ENCODE data around the gene LIX1. TPM values are rescaled to one million over a fixed set of nuclear protein-coding genes. Genes with fewer than 3 reads are reported as not detected.
"Not testable (repeated sequence)": the region's sequence is repeated elsewhere in the genome, so short reads cannot be mapped to it uniquely, and the experiment has no call there.

LIX1 gene
- total RNA-seq, 2 donors from 2014 or later = 0.22 TPM; not detected in 1

DNA sequence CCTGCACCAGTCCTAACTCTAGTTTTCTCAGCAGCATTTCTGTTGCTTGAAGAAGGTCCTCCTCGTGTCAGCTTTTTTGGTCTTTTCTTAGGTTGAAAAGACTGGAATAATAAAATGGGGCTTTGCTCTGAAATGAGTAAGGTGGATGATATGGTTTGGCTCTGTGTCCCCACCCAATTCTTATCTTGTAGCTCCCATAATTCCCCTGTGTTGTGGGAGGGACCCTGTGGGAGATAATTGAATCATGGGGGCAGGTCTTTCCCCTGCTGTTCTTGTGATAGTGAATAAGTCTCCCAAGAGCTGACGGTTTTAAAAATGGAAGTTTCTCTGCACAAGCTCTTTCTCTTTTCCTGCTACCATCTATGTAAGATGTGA is 53.6 kb downstream of the LIX1 start:
- DNase-seq = no peak
- ATAC-seq = no peak
- intact Hi-C loops (cut with DNase I, micrococcal nuclease) = no loop called here

DNA sequence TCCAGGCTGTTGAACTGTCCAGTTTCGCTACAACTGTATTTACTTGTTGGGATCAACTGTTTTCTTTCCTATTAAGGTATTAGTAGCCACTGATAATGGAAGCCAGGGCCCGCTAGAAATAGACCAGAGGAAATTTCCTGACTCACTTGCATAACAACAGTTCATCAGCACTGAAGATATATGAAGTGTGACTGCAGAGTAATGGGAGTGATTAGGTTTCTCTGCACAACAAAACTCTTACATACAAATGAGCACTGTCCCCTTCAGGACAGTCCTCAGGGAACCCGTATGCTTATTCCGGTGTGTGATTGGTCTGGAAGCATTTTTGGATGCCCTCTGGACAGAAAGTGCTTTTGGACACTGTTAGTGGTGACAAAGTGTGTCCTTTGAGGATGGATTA is 55.3 kb downstream of the LIX1 start:
- intact Hi-C loops (cut with DNase I, micrococcal nuclease) = no loop called here
- ATAC-seq (no peak), DNase-seq (no peak)

DNA sequence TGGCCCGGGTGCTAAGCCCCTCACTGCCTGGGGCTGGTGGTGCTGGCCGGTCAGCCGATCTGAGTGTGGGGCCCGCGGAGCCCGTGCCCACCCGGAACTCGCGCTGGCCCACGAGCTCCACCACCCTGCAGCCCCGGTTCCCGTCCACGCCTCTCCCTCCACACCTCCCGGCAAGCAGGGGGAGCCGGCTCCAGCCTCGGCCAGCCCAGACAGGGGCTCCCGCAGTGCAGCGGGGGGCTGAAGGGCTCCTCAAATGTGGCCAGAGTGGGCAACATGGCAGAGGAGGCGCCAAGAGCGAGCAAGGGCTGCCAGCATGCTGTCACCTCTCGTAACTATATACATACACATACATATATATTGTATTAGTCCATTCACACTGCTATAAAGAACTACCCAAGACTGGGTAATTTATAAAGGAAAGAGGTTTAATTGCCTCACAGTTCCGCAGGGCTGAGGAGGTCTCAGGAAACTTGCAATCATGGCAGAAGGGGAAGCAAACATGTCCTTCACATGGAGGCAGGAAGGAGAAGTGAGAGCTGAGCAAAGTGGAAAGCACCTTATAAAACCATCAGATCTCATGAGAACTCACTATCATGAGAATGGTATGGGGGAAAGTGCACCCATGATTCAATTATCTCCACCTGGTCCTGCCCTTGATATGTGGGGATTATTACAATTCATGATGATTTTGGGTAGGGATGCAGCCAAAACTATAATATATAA is 56.8 kb downstream of the LIX1 start:
- no peak for ATAC-seq
- DNase-seq = no peak
- intact Hi-C loops (cut with DNase I, micrococcal nuclease) = no loop called here

GRCh38 chr5:97084782-97085458 is 57.5 kb downstream of the LIX1 start:
- intact Hi-C loops (cut with DNase I, micrococcal nuclease); ATAC-seq; DNase-seq: not testable (repeated sequence)

GRCh38 chr5:97078958-97079743 is 63.3 kb downstream of the LIX1 start:
- intact Hi-C loops (cut with DNase I, micrococcal nuclease) = no loop called here
- DNase-seq (no peak), ATAC-seq (no peak)

DNA sequence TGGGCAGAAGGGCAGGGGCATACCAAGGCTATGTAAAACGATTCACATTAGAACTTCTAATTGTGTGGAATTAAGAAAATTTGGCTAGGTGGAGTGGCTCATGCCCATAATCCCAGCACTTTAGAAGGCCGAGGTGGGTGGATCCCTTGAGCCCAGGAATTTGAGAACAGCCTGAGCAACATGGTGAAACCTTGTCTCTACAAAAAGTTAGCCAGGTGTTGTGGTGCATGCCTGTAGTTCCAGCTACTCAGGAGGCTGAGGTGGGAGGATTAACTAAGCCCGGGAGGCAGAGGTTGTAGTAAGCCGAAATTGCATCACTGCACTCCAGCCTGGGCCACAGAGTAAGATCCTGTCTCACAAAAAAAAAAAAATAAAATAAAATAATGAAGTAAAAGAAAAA is 65.2 kb downstream of the LIX1 start:
- intact Hi-C loops (cut with DNase I, micrococcal nuclease) = no loop called here
- no peak for ATAC-seq
- no peak for DNase-seq

DNA sequence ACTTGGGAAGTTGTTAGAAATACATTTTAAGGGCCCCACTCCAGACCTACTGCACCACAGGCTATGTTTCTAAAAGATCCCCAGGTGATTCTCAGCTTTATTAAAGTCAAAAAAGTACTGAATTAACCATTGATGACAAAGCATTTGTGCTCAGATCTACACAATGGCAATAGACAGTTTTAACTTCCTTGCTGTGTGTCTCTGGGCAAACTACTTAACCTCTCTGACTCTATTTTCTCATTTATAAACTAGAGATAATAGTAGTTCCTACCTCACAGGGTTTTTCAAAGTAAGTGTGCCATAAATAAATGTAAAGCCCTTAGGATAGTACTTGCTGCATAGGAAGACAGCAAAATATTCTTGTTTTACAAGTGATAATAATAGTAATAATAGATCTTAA is 66.3 kb downstream of the LIX1 start:
- intact Hi-C loops (cut with DNase I, micrococcal nuclease) = no loop called here
- no peak for ATAC-seq
- DNase-seq = no peak

DNA sequence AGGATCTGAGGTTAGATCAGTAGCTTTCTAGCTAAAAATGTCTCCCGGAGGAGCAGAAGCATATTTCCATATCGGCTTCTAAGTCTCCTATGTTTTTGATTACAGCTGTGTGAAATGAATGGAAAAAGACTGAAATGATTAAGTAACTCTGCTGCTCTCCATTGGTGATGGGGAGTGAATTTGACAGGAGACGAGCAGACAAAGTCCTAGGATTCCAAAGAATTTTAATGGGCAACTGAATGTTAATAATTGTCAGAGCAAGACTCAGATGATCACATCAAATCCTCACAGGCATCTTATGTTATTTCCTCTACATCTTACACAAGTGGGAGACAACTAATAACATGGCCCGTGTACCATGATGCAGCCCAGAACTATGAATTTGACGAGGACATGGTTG is 66.8 kb downstream of the LIX1 start:
- intact Hi-C loops (cut with DNase I, micrococcal nuclease) = no loop called here
- DNase-seq (no peak), ATAC-seq (no peak)

DNA sequence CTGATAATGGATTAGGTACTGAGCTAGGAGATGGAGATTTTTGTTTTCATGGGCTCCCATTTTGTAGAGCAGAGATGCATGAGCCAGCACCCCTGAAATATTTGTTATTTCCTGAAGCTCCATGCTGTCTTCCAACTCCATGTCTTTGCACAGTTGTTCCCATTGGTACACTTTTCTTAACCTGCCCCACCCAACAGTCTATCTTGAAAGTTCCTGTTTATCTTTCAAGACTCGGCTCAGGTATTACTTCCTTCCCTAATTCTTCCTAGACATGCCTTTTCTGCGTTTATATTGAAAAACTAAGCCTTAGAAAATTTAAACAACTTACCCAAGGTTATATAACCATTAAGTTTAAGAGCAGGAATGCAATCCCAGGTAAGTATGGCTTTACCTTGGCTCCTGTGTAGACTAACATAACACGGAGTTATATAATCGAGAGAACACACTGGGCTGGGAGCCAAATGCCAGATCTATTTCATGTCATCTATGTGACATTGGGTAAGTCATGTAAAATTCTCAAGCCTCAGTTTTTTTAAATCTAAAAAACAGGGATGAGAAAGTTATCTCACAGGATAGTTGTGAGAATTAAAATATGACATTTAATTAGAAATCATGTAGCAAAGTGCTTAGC is 67.4 kb downstream of the LIX1 start:
- intact Hi-C loops (cut with DNase I, micrococcal nuclease) = no loop called here
- DNase-seq (peak in 1 of 2 donors; percentile 57), ATAC-seq (peak; percentile 89)

DNA sequence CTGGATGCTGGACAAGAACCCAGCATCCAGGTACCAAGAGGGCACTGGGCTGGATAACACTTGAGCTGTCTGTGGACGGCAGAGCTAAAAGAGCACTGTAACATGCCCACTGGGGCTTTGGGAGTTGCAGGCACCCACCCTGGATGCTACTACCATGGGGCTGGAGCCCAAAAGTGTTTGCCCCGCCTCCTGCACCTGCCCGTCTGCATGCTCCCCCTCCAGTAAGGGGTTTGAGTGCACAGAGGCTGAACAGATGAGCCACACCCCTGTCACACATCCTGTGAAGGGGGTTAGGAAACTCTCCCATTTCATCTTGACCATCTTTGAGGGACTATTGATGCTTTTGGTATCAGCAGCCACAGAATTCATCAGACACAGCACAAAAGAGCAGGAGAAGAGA is 69.0 kb downstream of the LIX1 start:
- no peak for DNase-seq
- no peak for ATAC-seq
- intact Hi-C loops (cut with DNase I, micrococcal nuclease) = no loop called here

DNA sequence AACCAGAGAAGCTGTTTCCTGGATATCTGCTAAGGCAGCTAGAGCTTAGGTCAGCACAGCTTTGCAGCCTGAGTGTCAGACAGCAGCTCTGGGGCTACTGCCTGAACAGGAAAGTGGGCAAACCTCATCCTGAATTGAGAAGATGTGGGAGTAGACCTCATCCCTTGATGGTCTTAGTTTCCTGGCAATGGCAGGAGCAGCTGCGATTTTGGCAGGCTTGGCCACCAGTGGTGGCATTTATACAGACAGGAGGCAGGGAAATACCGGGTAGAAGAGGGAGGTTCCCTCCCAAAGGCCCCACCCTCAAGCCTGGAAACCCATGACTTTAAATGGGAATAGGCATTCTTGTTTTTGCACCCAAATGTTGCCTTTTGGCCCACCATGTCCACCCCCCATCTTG is 69.7 kb downstream of the LIX1 start:
- intact Hi-C loops (cut with DNase I, micrococcal nuclease) = no loop called here
- DNase-seq = no peak
- ATAC-seq = no peak

DNA sequence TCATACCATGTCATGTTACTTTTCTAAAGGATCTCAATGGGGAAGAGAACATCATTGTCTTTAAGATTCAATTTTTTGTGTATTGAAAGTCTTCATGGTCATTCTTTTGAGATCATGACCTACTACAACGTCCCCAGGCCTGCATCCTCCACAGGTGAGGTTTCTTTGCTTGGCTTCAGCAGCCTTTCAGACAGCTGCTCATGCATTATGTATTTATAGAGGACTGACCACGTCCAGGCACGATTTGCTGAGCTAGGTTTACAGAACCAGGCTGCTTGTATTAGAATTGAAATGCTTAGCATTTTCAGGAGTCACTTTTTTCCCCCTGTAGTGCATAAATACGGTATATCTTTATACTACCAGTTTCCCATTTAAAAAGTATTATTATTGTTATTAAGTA is 70.4 kb downstream of the LIX1 start:
- intact Hi-C loops (cut with DNase I, micrococcal nuclease) = no loop called here
- DNase-seq = no peak
- no peak for ATAC-seq

GRCh38 chr5:97071101-97071500 is 71.3 kb downstream of the LIX1 start:
- DNase-seq (peak in 1 of 2 donors; percentile 35), ATAC-seq (no peak)
- intact Hi-C loops (cut with DNase I, micrococcal nuclease) = no loop called here

- DNase-seq = no peak
- intact Hi-C loops (cut with DNase I, micrococcal nuclease) = no loop called here
- ATAC-seq = no peak
Measured at GRCh38 chr5:97070234-97070633, 72.2 kb downstream of the LIX1 start.

DNA sequence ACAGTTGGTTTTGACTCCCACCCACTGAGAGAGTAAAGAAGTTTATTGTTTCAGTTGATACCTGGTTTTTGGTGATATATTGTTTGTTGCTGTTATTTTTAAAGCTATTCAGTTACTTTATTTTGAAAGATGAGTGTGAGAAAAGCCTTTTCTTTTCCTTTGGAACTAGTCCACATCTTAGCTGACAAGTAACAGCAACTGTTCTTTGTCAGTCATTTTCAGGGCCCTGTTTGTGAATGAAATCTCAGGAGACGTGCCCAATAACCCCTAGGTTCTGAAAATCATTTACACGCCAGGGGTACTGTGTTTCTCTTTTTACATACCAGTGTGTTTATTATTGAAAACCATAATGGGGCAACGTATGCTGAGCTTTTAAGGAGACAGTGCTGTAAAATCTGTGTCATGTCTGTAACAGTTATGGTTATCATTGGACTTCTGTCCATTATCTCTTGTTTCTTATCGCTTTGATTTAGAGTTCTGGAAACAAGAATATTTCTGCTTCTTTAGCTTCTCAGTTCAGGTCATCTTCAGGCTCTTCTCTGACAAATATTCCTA is 75.0 kb downstream of the LIX1 start:
- ATAC-seq (no peak), DNase-seq (no peak)
- intact Hi-C loops (cut with DNase I, micrococcal nuclease) = no loop called here

DNA sequence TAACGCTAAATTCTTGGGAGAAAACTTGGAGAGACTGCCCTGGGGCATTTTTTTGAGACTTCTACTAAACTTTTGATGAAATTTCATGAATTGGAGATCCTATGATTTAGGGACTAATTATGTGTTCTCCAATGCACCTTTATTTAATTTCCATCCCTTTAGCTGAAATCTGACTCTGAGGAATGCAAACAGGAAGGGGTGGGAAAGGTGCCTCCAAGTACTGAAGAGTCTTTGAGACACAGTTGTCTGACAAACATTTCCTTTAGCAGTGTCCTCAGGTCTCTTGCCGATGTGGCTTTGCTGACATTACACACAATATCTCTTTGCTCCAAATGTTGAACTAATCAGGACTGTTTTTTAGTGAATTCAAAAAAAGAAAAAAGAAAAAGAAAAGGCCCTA is 76.9 kb downstream of the LIX1 start:
- DNase-seq (no peak), ATAC-seq (no peak)
- intact Hi-C loops (cut with DNase I, micrococcal nuclease) = no loop called here

GRCh38 chr5:97063251-97063650 is 79.2 kb downstream of the LIX1 start:
- DNase-seq = no peak
- intact Hi-C loops (cut with DNase I, micrococcal nuclease) = no loop called here
- no peak for ATAC-seq

- ATAC-seq (no peak), DNase-seq (no peak)
- intact Hi-C loops (cut with DNase I, micrococcal nuclease) = no loop called here
Measured at GRCh38 chr5:97062046-97062445, 80.4 kb downstream of the LIX1 start.

- ATAC-seq (no peak), DNase-seq (no peak)
- intact Hi-C loops (cut with DNase I, micrococcal nuclease) = no loop called here
Measured at GRCh38 chr5:97056263-97056662, 86.1 kb downstream of the LIX1 start.

Data from left colon (tissue), 2 donors.